ENCODE measurements around the gene C10orf90. TPM values are rescaled to one million over a fixed set of nuclear protein-coding genes. Genes with fewer than 3 reads are reported as not detected.

Gene C10orf90
- total RNA-seq, 4 donors from 2014 or later = 0.06 TPM; not detected in 3

GRCh38 chr10:126696684-126697083 lies 26.2 kb upstream of the C10orf90 start:
- Histone ChIP-seq H3K9me3 (peaks cover 0 to 5% (median 0%) of the 10 kb centered on the region in 4 donors), H3K27ac (replicated peaks in 1 of 4) (no peak overlapping the region), H3K27me3 (peaks cover 0 to 2% (median 0%) of the 10 kb centered on the region in 4 donors), H3K36me3 (no peaks in the 10 kb centered on the region), H3K4me1 (no peaks in the 10 kb centered on the region), H3K4me3 (no peak overlapping the region)
- no peak for TF ChIP-seq POLR2A (IDR thresholded peaks at IDR 0.05; ENCODE audit: low read depth)
- no peak for TF ChIP-seq POLR2AphosphoS5 (IDR thresholded peaks at IDR 0.05)
- TF ChIP-seq CTCF (IDR thresholded peaks at IDR 0.05) = no peak
- no peak for TF ChIP-seq EP300 (IDR thresholded peaks at IDR 0.05)
- WGBS = 23% methylated on average over 1 of the region's 1 CpG
- intact Hi-C loops (cut with DNase I) = no loop called here
- DNase-seq (ENCODE audit: extremely low spot score) = no peak

DNA sequence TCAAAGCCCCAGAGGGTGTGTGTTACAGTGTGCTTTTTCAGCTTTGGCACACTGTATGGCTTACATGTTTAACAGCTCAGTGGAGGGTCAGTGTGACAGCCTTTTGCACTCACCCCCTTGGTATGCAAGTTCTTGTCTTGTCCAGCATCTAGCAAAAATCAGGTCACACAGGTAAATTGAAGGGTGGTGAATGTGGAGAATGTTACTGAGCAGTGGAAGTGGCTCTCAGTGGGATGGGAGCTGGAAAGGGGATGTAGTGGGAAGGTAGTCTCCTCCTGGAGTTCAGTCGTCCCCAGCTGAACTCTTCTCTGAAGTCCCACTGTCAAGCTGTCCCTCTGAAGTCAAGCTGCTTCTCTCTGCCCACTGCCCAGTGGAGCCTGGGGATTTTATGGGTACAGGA lies 21.0 kb upstream of the C10orf90 start:
- TF ChIP-seq POLR2AphosphoS5 (IDR thresholded peaks at IDR 0.05) (no peak), CTCF (IDR thresholded peaks at IDR 0.05) (no peak), POLR2A (IDR thresholded peaks at IDR 0.05; ENCODE audit: low read depth) (no peak), EP300 (IDR thresholded peaks at IDR 0.05) (no peak)
- Histone ChIP-seq H3K36me3 (no peaks in the 10 kb centered on the region), H3K27ac (replicated peaks in 1 of 4) (no peak overlapping the region), H3K9me3 (peaks cover 0 to 11% (median 0%) of the 10 kb centered on the region in 4 donors), H3K27me3 (no peaks in the 10 kb centered on the region), H3K4me3 (no peak overlapping the region), H3K4me1 (no peaks in the 10 kb centered on the region)
- WGBS = 100% methylated on average over 1 of the region's 1 CpG
- intact Hi-C loops (cut with DNase I) = no loop called here
- no peak for DNase-seq (ENCODE audit: extremely low spot score)

GRCh38 chr10:126690534-126690933 lies 20.0 kb upstream of the C10orf90 start:
- no peak for TF ChIP-seq POLR2A (IDR thresholded peaks at IDR 0.05; ENCODE audit: low read depth)
- no peak for TF ChIP-seq EP300 (IDR thresholded peaks at IDR 0.05)
- TF ChIP-seq CTCF (IDR thresholded peaks at IDR 0.05) = no peak
- TF ChIP-seq POLR2AphosphoS5 (IDR thresholded peaks at IDR 0.05) = no peak
- Histone ChIP-seq H3K4me3 (no peak overlapping the region), H3K4me1 (no peaks in the 10 kb centered on the region), H3K27me3 (no peaks in the 10 kb centered on the region), H3K36me3 (no peaks in the 10 kb centered on the region), H3K27ac (replicated peaks in 1 of 4) (no peak overlapping the region), H3K9me3 (peaks cover 0 to 11% (median 0%) of the 10 kb centered on the region in 4 donors)
- WGBS = 37% methylated on average over 2 of the region's 2 CpGs
- no peak for DNase-seq (ENCODE audit: extremely low spot score)
- intact Hi-C loops (cut with DNase I) = no loop called here

GRCh38 chr10:126689461-126689994 lies 19.0 kb upstream of the C10orf90 start:
- no peaks in the 10 kb centered on the region for H3K27me3 ChIP-seq
- DNase-seq (ENCODE audit: extremely low spot score) = no peak
- peaks cover 0 to 9% (median 0%) of the 10 kb centered on the region in 4 donors for H3K9me3 ChIP-seq
- intact Hi-C loops (cut with DNase I) = no loop called here
- no peak for TF ChIP-seq EP300 (IDR thresholded peaks at IDR 0.05)
- TF ChIP-seq POLR2A (IDR thresholded peaks at IDR 0.05; ENCODE audit: low read depth) = no peak
- no peak for TF ChIP-seq POLR2AphosphoS5 (IDR thresholded peaks at IDR 0.05)
- no peak for TF ChIP-seq CTCF (IDR thresholded peaks at IDR 0.05)
- no peak overlapping the region for H3K27ac ChIP-seq (replicated peaks in 1 of 4)
- 72% methylated on average over 4 of the region's 4 CpGs for WGBS
- no peak overlapping the region for H3K4me3 ChIP-seq
- H3K4me1 ChIP-seq = no peaks in the 10 kb centered on the region
- H3K36me3 ChIP-seq = no peaks in the 10 kb centered on the region

DNA sequence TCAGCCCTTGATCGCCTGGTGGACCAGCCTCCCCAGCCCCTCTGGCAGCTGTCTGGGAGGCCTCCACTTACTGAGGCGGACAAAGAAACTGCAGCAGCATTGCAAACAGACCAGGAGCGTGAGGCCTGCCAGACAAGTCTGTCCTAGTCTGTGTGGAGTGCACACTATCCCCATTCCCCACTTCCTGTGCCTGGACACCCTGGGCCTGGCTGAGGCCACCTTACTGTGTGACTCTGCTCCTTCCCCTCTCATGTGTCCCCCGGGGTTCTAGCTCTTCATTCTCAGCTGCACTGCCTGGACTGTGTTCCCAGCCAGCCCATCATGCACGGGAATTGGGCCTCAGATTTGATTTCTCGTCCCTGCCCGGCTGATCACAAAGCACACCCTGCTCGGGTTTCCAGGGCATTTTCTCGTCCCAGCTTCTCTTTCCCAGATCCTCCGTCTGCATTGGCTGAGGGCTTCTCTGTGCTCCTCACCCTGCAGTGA lies 16.7 kb upstream of the C10orf90 start:
- Histone ChIP-seq H3K27ac (replicated peaks in 1 of 4) (no peak overlapping the region), H3K4me3 (no peak overlapping the region), H3K9me3 (peaks cover 0 to 7% (median 0%) of the 10 kb centered on the region in 4 donors), H3K36me3 (no peaks in the 10 kb centered on the region), H3K4me1 (no peaks in the 10 kb centered on the region), H3K27me3 (no peaks in the 10 kb centered on the region)
- DNase-seq (ENCODE audit: extremely low spot score) = no peak
- intact Hi-C loops (cut with DNase I) = no loop called here
- TF ChIP-seq POLR2AphosphoS5 (IDR thresholded peaks at IDR 0.05) = no peak
- no peak for TF ChIP-seq POLR2A (IDR thresholded peaks at IDR 0.05; ENCODE audit: low read depth)
- no peak for TF ChIP-seq EP300 (IDR thresholded peaks at IDR 0.05)
- no peak for TF ChIP-seq CTCF (IDR thresholded peaks at IDR 0.05)
- WGBS = 37% methylated on average over 9 of the region's 10 CpGs
